ENCODE measurements around the gene KRTAP9-6.

GRCh38 chr17:41307647-41308046 is 42.5 kb downstream of the KRTAP9-6 start:
- TF ChIP-seq CTCF (IDR thresholded peaks at IDR 0.05) (no peak), ZFX (IDR thresholded peaks at IDR 0.05; ENCODE audit: borderline replicate concordance) (no peak)

All from 22Rv1 (cell line).